ENCODE measurements around the gene EMC9.
A peak's percentile ranks its signal among the peaks of the same experiment; 100 is the strongest.

EMC9 gene

DNA sequence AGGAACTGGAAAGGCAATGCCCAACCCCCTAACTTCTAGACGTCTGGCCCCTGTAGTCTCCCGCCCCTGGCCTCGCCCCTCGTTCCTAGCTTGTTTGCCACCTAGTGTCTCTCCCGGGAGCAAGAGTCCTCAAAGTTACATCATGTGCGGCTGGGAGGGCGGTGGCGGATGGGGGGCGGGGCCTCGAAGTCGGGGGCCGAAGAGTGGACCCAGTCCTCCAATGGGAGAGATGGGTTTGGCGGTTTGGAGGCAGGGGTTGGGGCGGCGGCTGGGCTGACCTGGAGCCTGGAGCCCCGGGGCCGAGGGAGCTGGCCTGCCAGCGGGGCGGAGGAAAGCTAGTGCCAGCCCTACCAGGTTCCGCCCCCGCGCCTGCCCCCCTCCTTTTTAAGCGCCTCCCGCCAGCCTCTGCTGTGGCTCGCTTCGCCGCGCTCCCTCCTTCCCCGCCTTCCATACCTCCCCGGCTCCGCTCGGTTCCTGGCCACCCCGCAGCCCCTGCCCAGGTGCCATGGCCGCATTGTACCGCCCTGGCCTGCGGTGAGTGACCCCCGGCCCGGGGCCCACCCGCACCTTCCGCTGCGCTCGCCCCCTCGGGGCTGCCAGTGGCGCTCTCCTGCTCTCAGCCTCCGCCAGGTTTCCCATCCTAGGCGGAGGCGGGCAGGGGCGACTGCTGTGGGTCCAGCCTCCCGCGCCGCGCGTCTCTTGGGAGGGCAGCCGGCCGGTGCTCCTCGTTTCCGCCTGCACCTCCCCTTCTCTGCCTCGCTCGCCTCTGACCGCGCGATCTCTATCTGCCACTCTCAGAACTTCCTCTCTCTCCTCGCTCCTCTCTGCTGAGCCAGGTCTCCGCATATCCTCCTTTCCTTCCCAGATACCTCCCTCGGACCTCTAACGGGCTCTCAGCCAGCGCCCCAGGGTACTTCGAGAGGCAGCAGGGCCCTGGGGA lies 47.2 kb downstream of the EMC9 start, which contains the start of gene PCK2:
PCK2 (plus strand) TSS at position 411 of the 940 bp plus-strand sequence; CDS start at position 506, 95 bp downstream.
- Histone ChIP-seq H3K79me2 (ENCODE audit: insufficient read depth, low read length) (peaks cover 33% of the 10 kb centered on the region), H3K9ac (ENCODE audit: low read depth, low read length, poor library complexity, severe bottlenecking) (peak within 1 kb of the TSS; percentile 99), H3K9me3 (ENCODE audit: insufficient read depth, low read depth, low read length) (no peaks in the 10 kb centered on the region), H3K4me3 (ENCODE audit: low read length, poor library complexity, severe bottlenecking) (peak within 1 kb of the TSS; percentile 93), H3K36me3 (ENCODE audit: insufficient read depth, low read length) (no peaks in the 10 kb centered on the region; the same call in 1 of the 2 replicates), H4K20me1 (ENCODE audit: insufficient read depth, low read length, poor library complexity, severe bottlenecking) (no peaks in the 10 kb centered on the region), H2AFZ (ENCODE audit: low read length) (peak within 1 kb of the TSS; percentile 65), H3K4me2 (ENCODE audit: low read depth, low read length, poor library complexity, severe bottlenecking) (peak within 1 kb of the TSS; percentile 90), H3F3A (ENCODE audit: low read depth) (no peaks in the 10 kb centered on the region; the same call in 1 of the 2 replicates), H3K9me2 (replicated peaks; ENCODE audit: low read depth, low read length) (no peaks in the 10 kb centered on the region), H3K27me3 (ENCODE audit: insufficient read depth, low read length, poor library complexity, severe bottlenecking) (no peaks in the 10 kb centered on the region), H3K4me1 (ENCODE audit: insufficient read depth, low read length, poor library complexity, severe bottlenecking) (peaks cover 26% of the 10 kb centered on the region)
- TF ChIP-seq EZH2phosphoT487 (IDR thresholded peaks at IDR 0.05; ENCODE audit: borderline replicate concordance) (no peak), CTCF (conservative IDR thresholded peaks at IDR 0.05; ENCODE audit: low read length) (no peak)

DNA sequence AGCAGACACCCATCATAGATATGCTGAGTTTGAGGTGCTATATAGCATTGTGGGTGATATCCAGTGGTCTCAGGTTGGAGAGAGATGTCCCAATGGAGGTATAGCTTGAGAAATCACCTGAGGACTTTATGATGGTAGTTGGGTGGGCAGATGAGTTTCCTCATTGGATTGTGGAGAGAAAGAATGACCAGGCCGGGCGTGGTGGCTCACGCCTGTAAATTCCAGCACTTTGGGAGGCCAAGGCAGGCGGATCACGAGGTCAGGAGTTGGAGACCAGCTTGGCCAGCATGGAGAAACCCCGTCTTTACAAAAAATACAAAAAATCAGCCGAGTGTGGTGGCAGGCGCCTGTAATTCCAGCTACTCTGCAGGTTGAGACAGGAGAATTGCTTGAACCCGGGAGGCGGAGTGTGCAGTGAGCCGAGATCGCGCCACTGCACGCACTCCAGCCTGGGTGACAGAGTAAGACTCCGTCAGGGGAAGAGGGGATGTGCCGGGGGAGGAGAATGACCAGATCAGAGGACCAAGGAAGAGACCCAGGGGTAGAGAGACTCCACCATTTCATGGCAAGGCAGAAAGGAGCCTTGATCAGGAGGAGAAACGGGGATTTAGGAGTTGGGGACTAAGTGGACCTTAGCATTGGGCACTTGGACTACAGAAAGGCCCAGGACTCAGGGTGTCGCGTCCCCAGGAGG lies 48.0 kb downstream of the EMC9 start:
- H2AFZ ChIP-seq (ENCODE audit: low read length), result no peak overlapping the region

More for the DNA sequence above, 48.0 kb downstream of the EMC9 start:
- Histone ChIP-seq H3K4me1 (ENCODE audit: insufficient read depth, low read length, poor library complexity, severe bottlenecking) (peaks cover 26% of the 10 kb centered on the region), H3F3A (ENCODE audit: low read depth) (no peaks in the 10 kb centered on the region; the same call in 1 of the 2 replicates), H3K79me2 (ENCODE audit: insufficient read depth, low read length) (peaks cover 33% of the 10 kb centered on the region), H3K9me3 (ENCODE audit: insufficient read depth, low read depth, low read length) (no peaks in the 10 kb centered on the region), H3K27me3 (ENCODE audit: insufficient read depth, low read length, poor library complexity, severe bottlenecking) (no peaks in the 10 kb centered on the region), H3K36me3 (ENCODE audit: insufficient read depth, low read length) (no peaks in the 10 kb centered on the region), H3K9me2 (replicated peaks; ENCODE audit: low read depth, low read length) (no peaks in the 10 kb centered on the region), H4K20me1 (ENCODE audit: insufficient read depth, low read length, poor library complexity, severe bottlenecking) (no peaks in the 10 kb centered on the region), H3K4me2 (ENCODE audit: low read depth, low read length, poor library complexity, severe bottlenecking) (peak overlapping the region; percentile 90), H3K4me3 (ENCODE audit: low read length, poor library complexity, severe bottlenecking) (peak overlapping the region; percentile 93), H3K9ac (ENCODE audit: low read depth, low read length, poor library complexity, severe bottlenecking) (peak overlapping the region; percentile 99)
- no peak for TF ChIP-seq CTCF (conservative IDR thresholded peaks at IDR 0.05; ENCODE audit: low read length)
- TF ChIP-seq EZH2phosphoT487 (IDR thresholded peaks at IDR 0.05; ENCODE audit: borderline replicate concordance), result no peak
